ENCODE results near the gene FOXN1. TPM values are rescaled to one million over a fixed set of nuclear protein-coding genes. Genes with fewer than 3 reads are reported as not detected.
A peak's percentile ranks its signal among the peaks of the same experiment; 100 is the strongest.

FOXN1 gene
- total and polyA plus RNA-seq, 10 donors: not detected

DNA sequence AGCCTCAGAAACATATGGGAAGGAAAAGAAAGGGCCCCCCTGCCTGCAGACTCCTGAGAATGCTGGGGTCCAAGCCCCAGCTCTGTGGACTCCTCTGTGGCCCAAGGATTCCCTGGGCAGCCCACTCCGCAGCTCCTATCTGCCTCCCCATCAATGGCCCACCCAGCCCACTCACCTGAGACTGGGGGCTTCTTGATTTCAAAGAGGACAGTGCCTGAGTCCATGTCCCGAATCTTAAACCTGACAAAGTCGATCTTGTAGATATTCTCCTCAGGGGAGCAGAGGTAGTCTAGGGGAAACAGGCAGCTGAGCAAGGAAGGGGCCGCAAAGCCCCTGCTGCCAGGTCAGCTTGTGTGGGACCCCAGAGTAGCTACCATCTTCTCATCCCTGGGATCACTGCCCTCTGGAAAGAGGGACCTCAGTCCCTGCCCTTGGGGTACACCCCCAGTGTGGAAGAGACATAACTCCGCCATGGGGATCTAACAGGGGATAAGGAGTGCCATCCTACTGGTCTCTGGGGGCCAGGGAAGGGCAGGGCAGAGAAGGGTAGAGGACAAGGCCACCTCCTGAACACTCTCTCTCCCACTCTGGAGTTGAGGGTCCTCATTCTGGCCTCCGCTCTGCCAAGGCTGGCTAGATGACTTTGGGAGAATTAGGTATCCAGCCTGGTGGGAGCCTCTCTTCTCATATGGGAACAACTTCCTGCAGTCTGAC, 42.4 kb downstream of the FOXN1 start:
- peaks cover 38 to 70% (median 60%) of the 10 kb centered on the region in 6 donors for H3K4me1 ChIP-seq
- peak; percentile 52 for DNase-seq
- H3K36me3 ChIP-seq: peaks cover 0 to 27% (median 14%) of the 10 kb centered on the region in 6 donors
- peak overlapping the region in 1 of 8 donors; percentile 51 for H3K4me3 ChIP-seq
- no peaks in the 10 kb centered on the region for H3K27me3 ChIP-seq (replicated peaks in 1 of 7)
- H3K9me3 ChIP-seq: no peaks in the 10 kb centered on the region
- intact Hi-C loops (cut with DNase I; ENCODE audit: low total_unique reads): loop anchor here (5.0 kb wide), 1 partner anchor 64 kb away; the partner anchor contains the start of gene RSKR
- WGBS, 5 donors: 84 to 94% (median 86%) methylated on average over 5 to 6 of the region's 6 CpGs
- peak overlapping the region; percentile 57 to 90 (median 86) for H3K27ac ChIP-seq
- TF ChIP-seq POLR2AphosphoS5 (IDR thresholded peaks at IDR 0.05) (no peak), CTCF (IDR thresholded peaks at IDR 0.05 in 8 of 11, conservative IDR thresholded peaks at IDR 0.05 in 3 of 11) (peak in 3 of 11 experiments; percentile 2 to 56 (median 24))

- Histone ChIP-seq H3K27me3 (replicated peaks in 1 of 7) (no peaks in the 10 kb centered on the region), H3K4me1 (peaks cover 38 to 79% (median 60%) of the 10 kb centered on the region in 6 donors), H3K27ac (peak overlapping the region; percentile 57 to 90 (median 84)), H3K9me3 (no peaks in the 10 kb centered on the region), H3K4me3 (peak overlapping the region in 1 of 8 donors; percentile 20), H3K36me3 (peaks cover 0 to 36% (median 23%) of the 10 kb centered on the region in 6 donors)
- DNase-seq: peak; percentile 83
- TF ChIP-seq CTCF (IDR thresholded peaks at IDR 0.05 in 8 of 11, conservative IDR thresholded peaks at IDR 0.05 in 3 of 11): peak in 4 of 11 experiments; percentile 16 to 37 (median 28)
- no peak for TF ChIP-seq POLR2A (IDR thresholded peaks at IDR 0.05)
- TF ChIP-seq POLR2AphosphoS5 (IDR thresholded peaks at IDR 0.05): peak in 2 of 3 donors; percentile 6 to 62
- WGBS, 5 donors: 32 to 62% (median 41%) methylated on average over 3 of the region's 3 CpGs
- intact Hi-C loops (cut with DNase I; ENCODE audit: low total_unique reads): loop anchor here (5.0 kb wide), 1 partner anchor 63 kb away; the partner anchor contains the start of gene RSKR
Measured at GRCh38 chr17:28549236-28550132, 43.3 kb downstream of the FOXN1 start.

GRCh38 chr17:28550858-28551257, 44.7 kb downstream of the FOXN1 start:
- no peaks in the 10 kb centered on the region for H3K9me3 ChIP-seq
- H3K27me3 ChIP-seq (replicated peaks in 1 of 7): no peaks in the 10 kb centered on the region
- H3K4me1 ChIP-seq: peaks cover 38 to 79% (median 60%) of the 10 kb centered on the region in 6 donors
- intact Hi-C loops (cut with DNase I; ENCODE audit: low total_unique reads): no loop called here
- H3K36me3 ChIP-seq: peaks cover 0 to 47% (median 36%) of the 10 kb centered on the region in 6 donors
- peak overlapping the region in 5 of 8 donors; percentile 39 to 90 (median 87) for H3K27ac ChIP-seq
- TF ChIP-seq CTCF (IDR thresholded peaks at IDR 0.05 in 8 of 11, conservative IDR thresholded peaks at IDR 0.05 in 3 of 11): no peak
- TF ChIP-seq POLR2AphosphoS5 (IDR thresholded peaks at IDR 0.05): no peak
- TF ChIP-seq POLR2A (IDR thresholded peaks at IDR 0.05): no peak
- 73 to 100% (median 94%) methylated on average over 1 of the region's 1 CpG for WGBS, 5 donors
- H3K4me3 ChIP-seq: peak overlapping the region in 1 of 8 donors; percentile 99
- DNase-seq: peak; percentile 54
